MM.1S (cell line): ENCODE results near the gene CWC27.

Experiments
- EZH2phosphoT487 ChIP-seq: fragments of 300-600 bp; sonication (generic); IDR thresholded peaks from 2 replicates; pipeline ENCODE4 v1.6.1; 2018; ENCODE audit warnings: antibody characterized with exemption, low read length
- TF ChIP-seq, protein P1 (sequence below): fragments of 300-600 bp; sonication (generic); IDR thresholded peaks from 2 replicates; pipeline ENCODE4 v1.5.1; 2016; ENCODE audit warnings: antibody characterized with exemption, low read length, mixed read lengths

DNA sequence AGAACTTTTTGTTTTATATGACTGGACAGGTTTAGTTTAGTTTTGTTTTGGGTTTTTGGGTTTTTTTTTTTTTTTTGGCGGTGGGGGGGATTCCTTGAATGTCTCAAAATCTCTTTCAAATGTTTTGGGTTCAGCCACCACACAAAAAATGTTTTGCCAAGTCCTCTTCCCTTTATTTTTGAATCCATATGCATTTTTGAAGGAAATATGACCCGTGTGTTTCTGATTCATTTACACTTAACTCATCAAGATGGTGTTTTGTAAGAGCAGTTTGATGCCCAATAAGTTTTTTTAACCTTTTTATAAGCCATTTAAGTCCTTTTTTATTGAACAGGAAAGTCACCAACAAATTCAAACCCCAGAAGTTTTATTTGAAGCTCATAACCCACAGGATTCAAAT, 209.8 kb downstream of the CWC27 start:
- TF ChIP-seq, protein P1, sequence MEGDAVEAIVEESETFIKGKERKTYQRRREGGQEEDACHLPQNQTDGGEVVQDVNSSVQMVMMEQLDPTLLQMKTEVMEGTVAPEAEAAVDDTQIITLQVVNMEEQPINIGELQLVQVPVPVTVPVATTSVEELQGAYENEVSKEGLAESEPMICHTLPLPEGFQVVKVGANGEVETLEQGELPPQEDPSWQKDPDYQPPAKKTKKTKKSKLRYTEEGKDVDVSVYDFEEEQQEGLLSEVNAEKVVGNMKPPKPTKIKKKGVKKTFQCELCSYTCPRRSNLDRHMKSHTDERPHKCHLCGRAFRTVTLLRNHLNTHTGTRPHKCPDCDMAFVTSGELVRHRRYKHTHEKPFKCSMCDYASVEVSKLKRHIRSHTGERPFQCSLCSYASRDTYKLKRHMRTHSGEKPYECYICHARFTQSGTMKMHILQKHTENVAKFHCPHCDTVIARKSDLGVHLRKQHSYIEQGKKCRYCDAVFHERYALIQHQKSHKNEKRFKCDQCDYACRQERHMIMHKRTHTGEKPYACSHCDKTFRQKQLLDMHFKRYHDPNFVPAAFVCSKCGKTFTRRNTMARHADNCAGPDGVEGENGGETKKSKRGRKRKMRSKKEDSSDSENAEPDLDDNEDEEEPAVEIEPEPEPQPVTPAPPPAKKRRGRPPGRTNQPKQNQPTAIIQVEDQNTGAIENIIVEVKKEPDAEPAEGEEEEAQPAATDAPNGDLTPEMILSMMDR, result no peak
- no peak for TF ChIP-seq EZH2phosphoT487
